SK-N-SH (cell line): Measurements from ENCODE around the gene GALNT16.

ENCODE experiments used
- CHD2 ChIP-seq: fragments of 150-350 bp; IDR thresholded peaks from 2 replicates; pipeline ENCODE4 v1.6.1; 2018; ENCODE audit warnings: low read length; ENCODE audit not compliant: partially characterized antibody
- CTCF ChIP-seq: fragments of 200-600 bp; sonication (generic); IDR thresholded peaks from 2 replicates; pipeline ENCODE4 v1.6.1; 2017; ENCODE audit warnings: antibody characterized with exemption, mild to moderate bottlenecking, moderate library complexity
- EP300 ChIP-seq, 2 experiments: IDR thresholded peaks; 2 replicates each; pipeline versions ENCODE4 v1.4.0 to v1.6.1; 2012; ENCODE audit warnings: borderline replicate concordance in 1 of 2, low read depth in 1 of 2, low read length in 1 of 2
- FOXJ3 ChIP-seq: sonication (generic); formaldehyde crosslinking; IDR thresholded peaks from 2 replicates; pipeline ENCODE4 v1.5.1; 2020; ENCODE audit warnings: mild to moderate bottlenecking, missing genetic modification reagents
- GATA2 ChIP-seq: sonication (generic); formaldehyde crosslinking; IDR thresholded peaks from 2 replicates; pipeline ENCODE4 v1.5.0; 2020; ENCODE audit warnings: mild to moderate bottlenecking, missing genetic modification reagents
- MAX ChIP-seq: IDR thresholded peaks from 2 replicates; pipeline ENCODE4 v1.4.0; 2012; ENCODE audit warnings: low read depth
- MEF2A ChIP-seq: IDR thresholded peaks from 2 replicates; pipeline ENCODE4 v1.4.0; 2012; ENCODE audit warnings: low read depth, borderline replicate concordance
- POLR2AphosphoS5 ChIP-seq: IDR thresholded peaks from 2 replicates; pipeline ENCODE4 v1.6.1; 2012; ENCODE audit warnings: low read depth, low read length
- TAF1 ChIP-seq: IDR thresholded peaks from 2 replicates; pipeline ENCODE4 v1.6.1; 2012; ENCODE audit warnings: low read depth, mild to moderate bottlenecking, low read length, moderate library complexity, borderline replicate concordance
- USF2 ChIP-seq: fragments of 150-350 bp; IDR thresholded peaks from 2 replicates; pipeline ENCODE4 v1.6.1; 2017; ENCODE audit warnings: antibody characterized with exemption, low read length, low read depth, borderline replicate concordance

GRCh38 chr14:69314327-69314726 is 54.4 kb downstream of the GALNT16 start:
- no peak for TF ChIP-seq EP300 (IDR thresholded peaks at IDR 0.05; ENCODE audit: borderline replicate concordance in 1 of 2, low read depth in 1 of 2, low read length in 1 of 2)
- no peak for TF ChIP-seq MEF2A
- TF ChIP-seq CTCF: no peak
- no peak for TF ChIP-seq GATA2
- no peak for TF ChIP-seq USF2
- TF ChIP-seq POLR2AphosphoS5: no peak
- no peak for TF ChIP-seq TAF1
- no peak for TF ChIP-seq MAX
- no peak for TF ChIP-seq FOXJ3 (CRISPR knock-in tag)
- TF ChIP-seq CHD2: no peak
